ENCODE data around the gene RIMOC1.
"Not testable (repeated sequence)": the region's sequence is repeated elsewhere in the genome, so short reads cannot be mapped to it uniquely, and the experiment has no call there.

Gene RIMOC1

GRCh38 chr5:41932770-41933169, 28.6 kb downstream of the RIMOC1 start:
- TF ChIP-seq CTCF (IDR thresholded peaks at IDR 0.05; ENCODE audit: low read depth, low read length), result no peak
- H3K4me3 ChIP-seq (ENCODE audit: low read depth, low read length), result no peak overlapping the region

- H3K4me3 ChIP-seq (ENCODE audit: low read depth, low read length), result no peak overlapping the region
- no peak for TF ChIP-seq CTCF (IDR thresholded peaks at IDR 0.05; ENCODE audit: low read depth, low read length)
These were observed 31.4 kb downstream of the RIMOC1 start for GRCh38 chr5:41935544-41935943.

GRCh38 chr5:41940641-41941040, 36.5 kb downstream of the RIMOC1 start:
- TF ChIP-seq CTCF (IDR thresholded peaks at IDR 0.05; ENCODE audit: low read depth, low read length), result no peak
- no peak overlapping the region for H3K4me3 ChIP-seq (ENCODE audit: low read depth, low read length)

GRCh38 chr5:41945332-41945955, 41.3 kb downstream of the RIMOC1 start:
- not testable (repeated sequence) for H3K4me3 ChIP-seq (ENCODE audit: low read depth, low read length)

- no peak overlapping the region for H3K4me3 ChIP-seq (ENCODE audit: low read depth, low read length)
- no peak for TF ChIP-seq CTCF (IDR thresholded peaks at IDR 0.05; ENCODE audit: low read depth, low read length)
These were observed 47.1 kb downstream of the RIMOC1 start for GRCh38 chr5:41951224-41951623.
